ENCODE data around the gene ITPRID1. TPM values are rescaled to one million over a fixed set of nuclear protein-coding genes. Genes with fewer than 3 reads are reported as not detected.

ITPRID1 gene
- total and polyA plus RNA-seq, 9 of the 15 experiments (the other 6 are each of a cell fraction or from before 2014, with no cell fraction given), result not detected

DNA sequence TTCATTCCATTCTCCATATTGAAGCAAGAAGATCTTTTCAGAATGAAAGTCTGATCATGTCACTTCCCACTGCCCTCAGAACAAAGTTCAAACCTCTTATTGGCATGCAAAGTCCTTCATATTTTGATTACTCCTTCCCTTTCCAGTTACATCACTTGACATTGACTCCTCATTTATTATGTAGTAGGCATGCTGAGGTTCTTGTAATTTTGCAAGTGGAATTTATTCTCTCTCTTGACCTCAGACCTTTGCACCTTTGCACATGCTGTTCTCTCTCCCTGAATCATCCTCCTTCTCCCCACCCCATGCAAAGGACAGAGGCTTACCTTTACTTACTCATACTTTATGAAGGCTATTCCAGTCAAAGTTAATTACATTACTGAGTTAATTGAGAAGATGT lies 13.0 kb downstream of the ITPRID1 start:
- no peak for FAIRE-seq
- in situ Hi-C loops (cut with MboI), result no loop called here
- no peak overlapping the region for H3K27ac ChIP-seq (ENCODE audit: extremely low read depth, low read depth, low read length)
- no peaks in the 10 kb centered on the region for H3K9me1 ChIP-seq (ENCODE audit: control insufficient read depth, insufficient read depth, low read length)
- no peak overlapping the region for H3K4me2 ChIP-seq (ENCODE audit: insufficient read depth, low read length)
- CTCF ChIA-PET (ENCODE audit: low intra/inter-chr PET ratio), result no interaction called here
- ATAC-seq, result no peak
- H4K20me1 ChIP-seq (replicated peaks; ENCODE audit: control insufficient read depth, insufficient read depth, low read length), result no peaks in the 10 kb centered on the region
- no peak overlapping the region for H3K4me3 ChIP-seq
- no TSS peak for BruUV-seq (replicated peaks)
- no peaks in the 10 kb centered on the region for H3K27me3 ChIP-seq (ENCODE audit: control insufficient read depth in 2 of 2, insufficient read depth in 2 of 2, low read length in 2 of 2)
- TF ChIP-seq, protein P1, sequence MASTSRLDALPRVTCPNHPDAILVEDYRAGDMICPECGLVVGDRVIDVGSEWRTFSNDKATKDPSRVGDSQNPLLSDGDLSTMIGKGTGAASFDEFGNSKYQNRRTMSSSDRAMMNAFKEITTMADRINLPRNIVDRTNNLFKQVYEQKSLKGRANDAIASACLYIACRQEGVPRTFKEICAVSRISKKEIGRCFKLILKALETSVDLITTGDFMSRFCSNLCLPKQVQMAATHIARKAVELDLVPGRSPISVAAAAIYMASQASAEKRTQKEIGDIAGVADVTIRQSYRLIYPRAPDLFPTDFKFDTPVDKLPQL (IDR thresholded peaks at IDR 0.05; ENCODE audit: extremely low read depth, insufficient read length), result no peak
- TF ChIP-seq TCF7L2 (IDR thresholded peaks at IDR 0.05; ENCODE audit: low read depth, low read length) (no peak), SAP30 (IDR thresholded peaks at IDR 0.05; ENCODE audit: borderline replicate concordance, insufficient read depth, low read depth, low read length, poor library complexity, severe bottlenecking) (no peak), ZNF232 (CRISPR knock-in tag; IDR thresholded peaks at IDR 0.05) (no peak), ERF (CRISPR knock-in tag; IDR thresholded peaks at IDR 0.05) (no peak), ZNF311 (CRISPR knock-in tag; IDR thresholded peaks at IDR 0.05) (no peak)
- H3K79me2 ChIP-seq (ENCODE audit: control insufficient read depth, insufficient read depth, low read length), result no peaks in the 10 kb centered on the region
- POLR2A ChIA-PET, result no interaction called here
- DNase-seq (ENCODE audit: extremely low read depth in 1 of 4, low spot score in 3 of 4), result no peak
- intact Hi-C loops (cut with micrococcal nuclease), result no loop called here
- no peak overlapping the region for H3K9ac ChIP-seq (ENCODE audit: insufficient read depth in 1 of 2, low read depth in 2 of 2, low read length in 2 of 2)
- no peak overlapping the region for H2AFZ ChIP-seq (ENCODE audit: low read depth, low read length)
- no peaks in the 10 kb centered on the region for H3K9me3 ChIP-seq (replicated peaks; ENCODE audit: control insufficient read depth, insufficient read depth, low read depth, low read length)
- no peaks in the 10 kb centered on the region for H3K4me1 ChIP-seq (replicated peaks in 1 of 2; ENCODE audit: control insufficient read depth in 2 of 2, insufficient read depth in 2 of 2, low read length in 2 of 2)
- no peaks in the 10 kb centered on the region for H3K36me3 ChIP-seq (ENCODE audit: control insufficient read depth, insufficient read depth, low read length)

DNA sequence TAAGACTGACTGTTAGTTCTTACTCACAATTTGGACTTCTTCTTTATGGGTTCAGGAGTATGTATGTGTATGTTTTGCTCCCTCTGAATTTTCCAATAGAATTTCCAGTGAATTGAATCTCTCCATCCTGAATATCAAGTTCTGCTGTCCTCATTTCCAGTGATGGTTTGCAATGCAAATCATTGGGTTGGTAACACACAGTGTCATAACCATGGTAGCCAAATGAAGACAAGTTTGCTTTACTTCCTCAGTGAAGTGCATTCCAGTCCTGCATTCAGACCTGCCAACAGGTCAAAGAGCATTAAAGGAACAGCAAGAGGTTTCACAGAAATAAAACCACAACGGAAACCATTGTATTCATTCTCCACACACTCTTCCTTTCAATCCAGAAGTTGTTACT lies 15.2 kb downstream of the ITPRID1 start:
- no peak overlapping the region for H2AFZ ChIP-seq (ENCODE audit: low read depth, low read length)
- H3K27ac ChIP-seq (ENCODE audit: extremely low read depth, low read depth, low read length), result no peak overlapping the region
- H4K20me1 ChIP-seq (replicated peaks; ENCODE audit: control insufficient read depth, insufficient read depth, low read length), result no peaks in the 10 kb centered on the region
- ChIA-PET POLR2A (no interaction called here), CTCF (ENCODE audit: low intra/inter-chr PET ratio) (no interaction called here)
- no peak overlapping the region for H3K4me2 ChIP-seq (ENCODE audit: insufficient read depth, low read length)
- H3K9ac ChIP-seq (ENCODE audit: insufficient read depth in 1 of 2, low read depth in 2 of 2, low read length in 2 of 2), result no peak overlapping the region
- ATAC-seq (no peak), DNase-seq (ENCODE audit: extremely low read depth in 1 of 4, low spot score in 3 of 4) (no peak), FAIRE-seq (no peak)
- intact Hi-C loops (cut with micrococcal nuclease) (no loop called here), in situ Hi-C loops (cut with MboI) (no loop called here)
- H3K79me2 ChIP-seq (ENCODE audit: control insufficient read depth, insufficient read depth, low read length), result no peaks in the 10 kb centered on the region
- no peaks in the 10 kb centered on the region for H3K36me3 ChIP-seq (ENCODE audit: control insufficient read depth, insufficient read depth, low read length)
- H3K9me1 ChIP-seq (ENCODE audit: control insufficient read depth, insufficient read depth, low read length), result no peaks in the 10 kb centered on the region
- H3K4me3 ChIP-seq, result no peak overlapping the region
- no peaks in the 10 kb centered on the region for H3K9me3 ChIP-seq (replicated peaks; ENCODE audit: control insufficient read depth, insufficient read depth, low read depth, low read length)
- 0% methylated on average over 1 of the region's 1 CpG for WGBS (ENCODE audit: insufficient coverage, low coverage, missing lambda C conversion rate)
- no peaks in the 10 kb centered on the region for H3K27me3 ChIP-seq (ENCODE audit: control insufficient read depth in 2 of 2, insufficient read depth in 2 of 2, low read length in 2 of 2)
- H3K4me1 ChIP-seq (replicated peaks in 1 of 2; ENCODE audit: control insufficient read depth in 2 of 2, insufficient read depth in 2 of 2, low read length in 2 of 2), result no peaks in the 10 kb centered on the region
- BruUV-seq (replicated peaks), result no TSS peak
- no peak for TF ChIP-seq ZNF124 (CRISPR knock-in tag; IDR thresholded peaks at IDR 0.05)
- TF ChIP-seq KDM2B (CRISPR knock-in tag; IDR thresholded peaks at IDR 0.05), result no peak
- no peak for TF ChIP-seq EHMT2 (IDR thresholded peaks at IDR 0.05)
- no peak for TF ChIP-seq SRSF9 (IDR thresholded peaks at IDR 0.05; ENCODE audit: borderline replicate concordance, low read depth, low read length)
- TF ChIP-seq NEUROD1 (IDR thresholded peaks at IDR 0.05; ENCODE audit: borderline replicate concordance, low read depth, low read length, partially characterized antibody), result no peak
- no peak for TF ChIP-seq ERF (CRISPR knock-in tag; IDR thresholded peaks at IDR 0.05)
- TF ChIP-seq ZNF143 (CRISPR knock-in tag; IDR thresholded peaks at IDR 0.05), result no peak
- TF ChIP-seq, protein P2, sequence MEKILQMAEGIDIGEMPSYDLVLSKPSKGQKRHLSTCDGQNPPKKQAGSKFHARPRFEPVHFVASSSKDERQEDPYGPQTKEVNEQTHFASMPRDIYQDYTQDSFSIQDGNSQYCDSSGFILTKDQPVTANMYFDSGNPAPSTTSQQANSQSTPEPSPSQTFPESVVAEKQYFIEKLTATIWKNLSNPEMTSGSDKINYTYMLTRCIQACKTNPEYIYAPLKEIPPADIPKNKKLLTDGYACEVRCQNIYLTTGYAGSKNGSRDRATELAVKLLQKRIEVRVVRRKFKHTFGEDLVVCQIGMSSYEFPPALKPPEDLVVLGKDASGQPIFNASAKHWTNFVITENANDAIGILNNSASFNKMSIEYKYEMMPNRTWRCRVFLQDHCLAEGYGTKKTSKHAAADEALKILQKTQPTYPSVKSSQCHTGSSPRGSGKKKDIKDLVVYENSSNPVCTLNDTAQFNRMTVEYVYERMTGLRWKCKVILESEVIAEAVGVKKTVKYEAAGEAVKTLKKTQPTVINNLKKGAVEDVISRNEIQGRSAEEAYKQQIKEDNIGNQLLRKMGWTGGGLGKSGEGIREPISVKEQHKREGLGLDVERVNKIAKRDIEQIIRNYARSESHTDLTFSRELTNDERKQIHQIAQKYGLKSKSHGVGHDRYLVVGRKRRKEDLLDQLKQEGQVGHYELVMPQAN (IDR thresholded peaks at IDR 0.05; ENCODE audit: borderline replicate concordance), result no peak
